Activated naive CD4-positive, alpha-beta T cell treated with Interleukin-2 at 50 U/mL for 16 hours (primary cell): ENCODE results near the gene UGT1A1.

ENCODE experiments used
- DNase-seq: peaks from one replicate; pipeline ENCODE4 v3.0.0-alpha.2; 2020

The UGT1A1 gene

DNA sequence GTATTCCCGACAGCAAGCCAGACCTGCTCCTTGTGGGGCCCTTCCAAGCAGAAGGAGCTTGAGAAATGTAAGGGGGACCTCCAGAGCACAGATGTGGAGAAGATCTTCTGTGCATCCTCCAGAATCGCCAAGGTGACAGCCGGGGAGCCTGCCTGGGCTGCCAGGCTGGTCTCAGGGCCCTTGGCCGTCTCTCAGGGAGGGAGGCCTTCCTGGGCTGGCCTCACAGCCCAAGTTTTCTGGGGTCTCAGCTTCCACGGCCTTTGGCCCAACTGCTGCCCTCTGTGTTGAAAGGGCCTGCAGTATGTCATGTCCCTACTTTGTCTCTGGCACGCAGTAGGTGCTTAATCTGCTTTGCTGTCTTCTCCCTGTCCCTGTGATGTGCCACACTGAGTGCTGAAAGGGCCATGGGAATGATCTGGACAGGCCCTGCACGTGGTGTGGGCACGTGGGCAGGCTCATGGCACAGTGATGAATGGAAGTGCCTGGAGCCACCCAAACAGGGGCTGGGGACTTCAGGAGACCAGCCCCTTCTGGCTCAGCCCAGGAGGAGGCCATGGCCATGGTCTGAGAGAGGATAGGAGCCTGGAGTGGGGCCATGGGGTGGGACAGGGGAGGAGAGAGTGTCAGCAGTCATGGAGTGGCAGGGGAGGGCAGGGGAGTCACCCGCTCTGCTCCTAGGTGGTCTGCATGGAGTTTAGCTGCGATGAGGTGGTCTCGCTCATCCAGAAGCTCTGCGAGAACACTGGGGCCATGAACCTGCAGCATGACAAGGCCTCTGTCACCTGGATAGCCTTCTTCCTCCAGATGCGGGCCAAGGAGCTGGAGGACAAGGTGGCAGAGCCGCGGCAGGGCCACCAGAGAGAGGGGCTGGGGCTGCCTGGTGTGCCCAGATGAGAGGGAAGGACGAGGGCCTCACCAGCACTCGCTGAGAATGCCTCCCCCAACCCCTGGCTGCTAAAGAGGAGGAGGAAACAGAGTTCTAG lies 58.9 kb downstream of the UGT1A1 start:
- DNase-seq: no peak

DNA sequence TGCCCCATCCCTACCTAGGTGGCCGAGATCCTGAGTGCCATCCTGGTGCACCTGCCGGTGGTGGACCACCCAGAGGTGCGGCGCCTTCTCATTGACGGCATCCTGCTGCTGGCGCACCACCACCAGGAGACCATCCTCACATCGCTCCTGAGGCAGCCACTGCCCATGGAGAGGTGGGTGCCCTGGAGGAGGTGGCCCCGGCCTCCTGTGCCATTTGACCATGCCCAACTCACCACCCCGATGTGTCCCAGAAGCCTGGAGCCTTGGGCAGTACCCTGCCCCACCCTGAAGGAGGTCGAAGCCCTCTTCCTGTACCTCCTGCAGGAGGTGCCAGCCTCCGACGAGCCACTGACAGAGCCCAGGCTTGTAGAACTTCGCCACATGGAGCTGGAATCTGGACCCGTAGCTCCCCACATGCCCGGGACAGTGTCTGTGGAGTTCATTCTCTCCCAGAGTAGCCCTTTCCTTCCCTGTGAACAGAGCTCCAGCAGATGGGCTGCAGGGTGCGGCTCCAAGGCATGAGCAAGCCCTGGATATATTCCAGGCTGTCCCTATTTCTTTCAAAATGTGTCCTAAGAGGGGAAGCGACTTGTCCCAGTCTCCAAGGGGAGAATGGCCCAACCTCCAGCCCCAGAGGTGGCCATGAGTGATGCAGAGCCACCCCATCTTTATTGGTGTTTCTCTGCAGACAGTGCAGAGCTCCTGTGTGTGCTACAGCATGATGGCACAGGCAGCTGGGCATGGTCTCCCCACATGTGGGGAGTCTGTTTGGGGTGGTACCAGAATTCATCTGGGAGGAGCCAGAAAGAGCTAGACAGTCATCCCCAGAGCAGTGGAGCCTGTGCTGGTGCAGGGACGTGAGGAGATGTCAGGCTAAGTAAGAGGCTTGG lies 60.1 kb downstream of the UGT1A1 start:
- no peak for DNase-seq

- DNase-seq: no peak
Measured at GRCh38 chr2:233820774-233821105, 60.7 kb downstream of the UGT1A1 start.

GRCh38 chr2:233821196-233821595 lies 61.1 kb downstream of the UGT1A1 start:
- no peak for DNase-seq

- no peak for DNase-seq
Measured at GRCh38 chr2:233821709-233822100, 61.6 kb downstream of the UGT1A1 start.

GRCh38 chr2:233822101-233822771 lies 62.2 kb downstream of the UGT1A1 start:
- DNase-seq: no peak
